PFSK-1 (cell line): ENCODE measurements around the gene THBS1. TPM values are rescaled to one million over a fixed set of nuclear protein-coding genes. Genes with fewer than 3 reads are reported as not detected.

Experiments used
- FOXP2 ChIP-seq: optimal IDR thresholded peaks from 2 replicates; pipeline ENCODE3; 2011; ENCODE audit warnings: borderline replicate concordance, control low read depth, inconsistent platforms; ENCODE audit not compliant: insufficient read depth; ENCODE audit errors: extremely low read length, extremely low read depth
- POLR2AphosphoS5 ChIP-seq: IDR thresholded peaks from 2 replicates; pipeline ENCODE4 v1.6.1; 2012; ENCODE audit warnings: low read depth, mild to moderate bottlenecking, control low read depth, low read length, moderate library complexity
- REST ChIP-seq, 2 experiments: IDR thresholded peaks; 2 replicates each; pipeline versions ENCODE4 v1.6.1 to v1.8.0; 2011 to 2012; ENCODE audit warnings: low read depth in 2 of 2, low read length in 2 of 2, control low read depth in 1 of 2, inconsistent platforms in 1 of 2, mild to moderate bottlenecking in 1 of 2, moderate library complexity in 1 of 2; ENCODE audit not compliant: insufficient read depth in 1 of 2
- SIN3A ChIP-seq: IDR thresholded peaks from 2 replicates; pipeline ENCODE4 v1.6.1; 2012; ENCODE audit warnings: mild to moderate bottlenecking, low read length, moderate library complexity, borderline replicate concordance; ENCODE audit not compliant: insufficient read depth
- TAF1 ChIP-seq: IDR thresholded peaks from 2 replicates; pipeline ENCODE4 v1.6.1; 2012; ENCODE audit warnings: low read length, control low read depth, borderline replicate concordance; ENCODE audit not compliant: insufficient read depth
- polyA plus RNA-seq: library from polyadenylated mRNA; unstranded; fragments of >200 nt; gene quantifications from one replicate; pipeline ENCODE4 v1.2.1, GENCODE V29; 2012; ENCODE audit warnings: low read depth, missing spikeins; ENCODE audit not compliant: insufficient read length

THBS1 gene
- 8.9 TPM for polyA plus RNA-seq

- TF ChIP-seq TAF1: no peak
- TF ChIP-seq REST (IDR thresholded peaks at IDR 0.05; ENCODE audit: insufficient read depth in 1 of 2, low read depth in 2 of 2, low read length in 2 of 2): no peak
- TF ChIP-seq POLR2AphosphoS5: no peak
- TF ChIP-seq FOXP2: no peak
- no peak for TF ChIP-seq SIN3A
These were observed at the start of gene THBS1 for GRCh38 chr15:39580485-39581241. Gene THBS1 (plus strand): TSS chr15:39581079. CDS start chr15:39581858, 779 bp downstream.

- TF ChIP-seq FOXP2: no peak
- TF ChIP-seq SIN3A: no peak
- no peak for TF ChIP-seq REST (IDR thresholded peaks at IDR 0.05; ENCODE audit: insufficient read depth in 1 of 2, low read depth in 2 of 2, low read length in 2 of 2)
- no peak for TF ChIP-seq POLR2AphosphoS5
- TF ChIP-seq TAF1: no peak
These were observed 45.9 kb upstream of the THBS1 start for GRCh38 chr15:39534996-39535395.

- no peak for TF ChIP-seq TAF1
- TF ChIP-seq SIN3A: no peak
- no peak for TF ChIP-seq REST (IDR thresholded peaks at IDR 0.05; ENCODE audit: insufficient read depth in 1 of 2, low read depth in 2 of 2, low read length in 2 of 2)
- TF ChIP-seq POLR2AphosphoS5: no peak
- TF ChIP-seq FOXP2: no peak
These were observed 45.4 kb upstream of the THBS1 start for GRCh38 chr15:39535466-39535865.

GRCh38 chr15:39538936-39539335, 41.9 kb upstream of the THBS1 start:
- TF ChIP-seq SIN3A: no peak
- TF ChIP-seq TAF1: no peak
- no peak for TF ChIP-seq POLR2AphosphoS5
- TF ChIP-seq REST (IDR thresholded peaks at IDR 0.05; ENCODE audit: insufficient read depth in 1 of 2, low read depth in 2 of 2, low read length in 2 of 2): no peak
- TF ChIP-seq FOXP2: no peak

- TF ChIP-seq POLR2AphosphoS5 (no peak), TAF1 (no peak), REST (IDR thresholded peaks at IDR 0.05; ENCODE audit: insufficient read depth in 1 of 2, low read depth in 2 of 2, low read length in 2 of 2) (no peak), FOXP2 (no peak), SIN3A (no peak)
These were observed 41.4 kb upstream of the THBS1 start for GRCh38 chr15:39539466-39539865.
